Karpas-422 (cell line): Measurements from ENCODE around the gene TMEM30A. TPM values are rescaled to one million over a fixed set of nuclear protein-coding genes. Genes with fewer than 3 reads are reported as not detected.

ENCODE experiments used
- DNase-seq: peaks from one replicate; pipeline ENCODE4 v3.0.0-alpha.2; 2015
- H2AFZ ChIP-seq: fragments of 200-600 bp; sonication (generic); 2 replicates; pipeline ENCODE4 v1.6.1; 2014; ENCODE audit warnings: antibody characterized with exemption, low read length, mixed read lengths
- H3K27ac ChIP-seq: fragments of 200-600 bp; sonication (generic); 2 replicates; pipeline ENCODE4 v1.5.1; 2014; ENCODE audit warnings: mild to moderate bottlenecking, low read length, moderate library complexity
- H3K27me3 ChIP-seq: fragments of 200-600 bp; sonication (generic); 2 replicates; pipeline ENCODE4 v1.6.1; 2014; ENCODE audit warnings: low read length, mixed read lengths
- H3K36me3 ChIP-seq: fragments of 200-600 bp; sonication (generic); 2 replicates; pipeline ENCODE4 v1.6.1; 2014; ENCODE audit warnings: low read length, mixed read lengths; ENCODE audit not compliant: insufficient read depth
- H3K4me1 ChIP-seq: fragments of 200-600 bp; sonication (generic); 2 replicates; pipeline ENCODE4 v1.6.1; 2014; ENCODE audit warnings: mild to moderate bottlenecking, low read length, mixed read lengths
- H3K4me2 ChIP-seq: fragments of 200-600 bp; sonication (generic); 2 replicates; pipeline ENCODE4 v1.6.1; 2014; ENCODE audit warnings: low read length, low read depth, mild to moderate bottlenecking; ENCODE audit not compliant: poor library complexity, severe bottlenecking
- H3K4me3 ChIP-seq: fragments of 200-600 bp; sonication (generic); 2 replicates; pipeline ENCODE4 v1.5.1; 2014; ENCODE audit warnings: mild to moderate bottlenecking, antibody characterized with exemption, low read length, mixed read lengths
- H3K79me2 ChIP-seq: fragments of 200-600 bp; sonication (generic); 2 replicates; pipeline ENCODE4 v1.6.1; 2014; ENCODE audit warnings: mild to moderate bottlenecking, low read length, mixed read lengths
- H3K9ac ChIP-seq: fragments of 200-600 bp; sonication (generic); 2 replicates; pipeline ENCODE4 v1.6.0; 2014; ENCODE audit warnings: low read length
- H3K9me2 ChIP-seq: fragments of 200-600 bp; sonication (generic), shearing (Covaris generic); replicated peaks from 2 replicates; pipeline ENCODE4 v1.6.0; 2014; ENCODE audit warnings: mild to moderate bottlenecking, low read length, moderate library complexity; ENCODE audit not compliant: insufficient read depth
- H3K9me3 ChIP-seq: fragments of 300-700, 200-600 bp; sonication (generic); 2 replicates; pipeline ENCODE4 v1.6.1; 2014; ENCODE audit warnings: low read length, mixed read lengths
- H4K20me1 ChIP-seq: fragments of 200-600 bp; sonication (generic); 2 replicates; pipeline ENCODE4 v1.6.1; 2014; ENCODE audit warnings: mild to moderate bottlenecking, antibody characterized with exemption, low read length, low read depth; ENCODE audit not compliant: insufficient read depth
- total RNA-seq: library from RNA; depleted of rRNA; stranded (reverse); fragments of >200 nt; shearing (Covaris generic); gene quantifications from 2 replicates; pipeline ENCODE4 v1.2.3, GENCODE V29; 2014; ENCODE audit warnings: low replicate concordance

The TMEM30A gene
- total RNA-seq, 1 experiment from 2014 or later, result 78.5 TPM

DNA sequence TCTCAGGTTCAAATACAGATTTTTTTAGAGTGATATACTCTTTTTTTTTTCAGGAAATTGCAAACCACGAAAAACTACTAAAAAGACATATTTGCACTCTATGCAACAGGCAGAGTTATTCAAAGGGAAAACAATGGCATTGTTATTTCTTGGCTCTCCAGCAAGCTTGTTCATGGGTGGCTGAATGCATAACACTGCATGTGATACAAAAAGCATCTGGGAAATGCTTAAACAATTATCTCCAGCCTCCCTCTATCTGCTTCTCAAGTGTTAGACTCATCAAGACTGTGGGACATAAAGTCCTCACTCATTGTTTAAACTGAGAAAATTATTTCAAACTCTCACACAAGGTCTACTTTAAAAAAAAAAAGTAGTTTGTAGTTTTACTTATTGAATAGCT lies 71.5 kb downstream of the TMEM30A start:
- no peak for DNase-seq
- no peak overlapping the region for H3K27ac ChIP-seq

GRCh38 chr6:75211920-75212590 lies 72.5 kb downstream of the TMEM30A start:
- no peak overlapping the region for H3K27ac ChIP-seq
- no peak overlapping the region for H2AFZ ChIP-seq

More for the DNA sequence above, 71.5 kb downstream of the TMEM30A start:
- no peaks in the 10 kb centered on the region for H3K27me3 ChIP-seq
- H3K4me1 ChIP-seq, result peaks cover 5% of the 10 kb centered on the region
- H3K4me2 ChIP-seq, result no peak overlapping the region
- H3K79me2 ChIP-seq, result no peaks in the 10 kb centered on the region
- H2AFZ ChIP-seq, result no peak overlapping the region
- H3K9me3 ChIP-seq, result no peaks in the 10 kb centered on the region
- no peaks in the 10 kb centered on the region for H3K36me3 ChIP-seq
- H3K9me2 ChIP-seq, result no peaks in the 10 kb centered on the region
- no peaks in the 10 kb centered on the region for H4K20me1 ChIP-seq
- H3K9ac ChIP-seq, result no peak overlapping the region
- no peak overlapping the region for H3K4me3 ChIP-seq

DNA sequence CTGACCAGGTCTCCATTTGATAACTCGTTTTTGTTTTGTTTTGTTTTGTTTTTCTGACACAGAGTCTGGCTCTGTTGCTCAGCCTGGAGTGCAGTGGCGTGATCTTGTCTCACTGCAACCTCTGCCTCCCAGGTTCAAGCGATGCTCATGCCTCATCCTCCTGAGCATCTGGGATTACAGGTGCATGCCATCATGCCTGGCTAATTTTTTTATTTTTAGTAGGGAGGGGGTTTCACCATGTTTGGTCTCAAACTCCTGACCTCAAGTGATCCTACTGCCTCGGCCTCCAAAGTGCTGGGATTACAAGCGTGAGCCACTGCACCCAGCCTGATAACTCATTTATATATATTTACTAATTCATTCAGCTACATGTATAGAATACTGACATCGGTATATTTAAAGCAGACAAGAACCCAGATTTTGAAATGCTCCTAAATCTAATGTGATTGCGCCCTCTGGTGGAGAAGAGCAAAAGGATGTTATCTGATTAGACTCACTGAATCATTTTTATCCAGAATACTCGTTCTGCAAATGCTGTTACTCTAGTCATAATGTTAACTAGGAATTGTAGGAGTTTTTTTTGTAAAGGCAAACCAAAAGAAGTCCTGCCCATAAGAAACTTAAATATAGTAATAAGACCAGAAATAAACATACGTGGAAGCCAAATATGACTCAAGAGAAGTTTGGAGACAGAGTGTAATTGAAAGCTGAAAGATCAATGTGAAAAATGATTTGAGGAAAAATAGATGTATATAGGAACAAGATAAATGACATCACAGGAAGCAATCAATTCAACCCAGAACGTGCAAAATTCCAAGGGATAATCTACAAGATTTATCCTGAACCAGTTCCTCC lies 73.5 kb downstream of the TMEM30A start:
- no peaks in the 10 kb centered on the region for H3K79me2 ChIP-seq
- H3K4me2 ChIP-seq, result no peak overlapping the region
- H3K9ac ChIP-seq, result no peak overlapping the region
- H4K20me1 ChIP-seq, result no peaks in the 10 kb centered on the region
- H3K9me3 ChIP-seq, result no peaks in the 10 kb centered on the region
- H3K36me3 ChIP-seq, result no peaks in the 10 kb centered on the region
- H3K9me2 ChIP-seq, result no peaks in the 10 kb centered on the region
- H3K4me3 ChIP-seq, result no peak overlapping the region
- peak; percentile 88 for DNase-seq
- peaks cover 5% of the 10 kb centered on the region for H3K4me1 ChIP-seq
- no peak overlapping the region for H3K27ac ChIP-seq
- no peak overlapping the region for H2AFZ ChIP-seq
- H3K27me3 ChIP-seq, result no peaks in the 10 kb centered on the region

More at GRCh38 chr6:75211920-75212590, 72.5 kb downstream of the TMEM30A start:
- Histone ChIP-seq H3K9me2 (no peaks in the 10 kb centered on the region), H3K9me3 (no peaks in the 10 kb centered on the region), H3K4me3 (no peak overlapping the region), H3K4me1 (peaks cover 5% of the 10 kb centered on the region), H3K9ac (no peak overlapping the region), H4K20me1 (no peaks in the 10 kb centered on the region), H3K4me2 (no peak overlapping the region), H3K27me3 (no peaks in the 10 kb centered on the region), H3K36me3 (no peaks in the 10 kb centered on the region), H3K79me2 (no peaks in the 10 kb centered on the region)
- no peak for DNase-seq

DNA sequence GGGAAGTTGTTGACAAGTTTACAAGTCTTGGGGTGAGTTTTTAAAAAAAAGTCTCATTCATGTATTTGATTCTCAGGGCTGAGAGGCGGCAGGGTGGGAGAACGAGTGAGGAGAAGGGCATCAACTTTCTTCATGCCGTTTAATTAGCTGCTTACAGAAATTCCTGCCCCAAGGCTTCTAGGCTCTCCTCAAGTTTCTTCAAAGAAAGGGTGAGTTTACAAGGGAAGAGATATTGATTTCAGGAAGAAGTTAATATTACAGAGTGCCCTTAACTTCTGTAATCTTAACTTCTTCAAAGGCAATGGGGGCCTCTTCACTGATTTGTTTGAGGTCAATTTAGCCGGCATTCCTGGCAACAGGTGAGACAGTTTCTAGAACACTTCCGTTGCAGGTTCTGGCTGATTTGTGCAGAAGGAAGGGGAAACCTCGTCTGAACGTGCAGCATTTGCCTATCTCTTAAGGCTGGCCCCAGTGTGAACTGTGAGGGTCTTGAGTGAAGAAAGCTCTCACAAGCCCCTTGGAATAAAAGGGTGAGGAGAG lies 75.3 kb downstream of the TMEM30A start:
- no peak overlapping the region for H3K9ac ChIP-seq
- DNase-seq, result no peak
- H3K9me2 ChIP-seq, result no peaks in the 10 kb centered on the region
- H3K27ac ChIP-seq, result no peak overlapping the region
- no peak overlapping the region for H3K4me3 ChIP-seq
- H3K4me2 ChIP-seq, result no peak overlapping the region
- no peaks in the 10 kb centered on the region for H3K36me3 ChIP-seq
- H4K20me1 ChIP-seq, result no peaks in the 10 kb centered on the region
- H2AFZ ChIP-seq, result no peak overlapping the region
- no peaks in the 10 kb centered on the region for H3K27me3 ChIP-seq
- no peaks in the 10 kb centered on the region for H3K9me3 ChIP-seq
- no peaks in the 10 kb centered on the region for H3K79me2 ChIP-seq
- peaks cover 5% of the 10 kb centered on the region for H3K4me1 ChIP-seq

GRCh38 chr6:75208298-75209183 lies 76.1 kb downstream of the TMEM30A start:
- peaks cover 5% of the 10 kb centered on the region for H3K4me1 ChIP-seq
- H2AFZ ChIP-seq, result no peak overlapping the region
- no peak overlapping the region for H3K27ac ChIP-seq
- H4K20me1 ChIP-seq, result no peaks in the 10 kb centered on the region
- no peaks in the 10 kb centered on the region for H3K36me3 ChIP-seq
- H3K27me3 ChIP-seq, result no peaks in the 10 kb centered on the region
- no peaks in the 10 kb centered on the region for H3K79me2 ChIP-seq
- H3K4me3 ChIP-seq, result 0 out of 2 replicates have a peak overlapping the region, but pooled peaks have one; percentile 28
- 0 out of 2 replicates have a peak overlapping the region, but pooled peaks have one; percentile 6 for H3K9ac ChIP-seq
- H3K9me2 ChIP-seq, result no peaks in the 10 kb centered on the region
- DNase-seq, result peak; percentile 93
- H3K4me2 ChIP-seq, result peak overlapping the region; percentile 35
- H3K9me3 ChIP-seq, result no peaks in the 10 kb centered on the region

DNA sequence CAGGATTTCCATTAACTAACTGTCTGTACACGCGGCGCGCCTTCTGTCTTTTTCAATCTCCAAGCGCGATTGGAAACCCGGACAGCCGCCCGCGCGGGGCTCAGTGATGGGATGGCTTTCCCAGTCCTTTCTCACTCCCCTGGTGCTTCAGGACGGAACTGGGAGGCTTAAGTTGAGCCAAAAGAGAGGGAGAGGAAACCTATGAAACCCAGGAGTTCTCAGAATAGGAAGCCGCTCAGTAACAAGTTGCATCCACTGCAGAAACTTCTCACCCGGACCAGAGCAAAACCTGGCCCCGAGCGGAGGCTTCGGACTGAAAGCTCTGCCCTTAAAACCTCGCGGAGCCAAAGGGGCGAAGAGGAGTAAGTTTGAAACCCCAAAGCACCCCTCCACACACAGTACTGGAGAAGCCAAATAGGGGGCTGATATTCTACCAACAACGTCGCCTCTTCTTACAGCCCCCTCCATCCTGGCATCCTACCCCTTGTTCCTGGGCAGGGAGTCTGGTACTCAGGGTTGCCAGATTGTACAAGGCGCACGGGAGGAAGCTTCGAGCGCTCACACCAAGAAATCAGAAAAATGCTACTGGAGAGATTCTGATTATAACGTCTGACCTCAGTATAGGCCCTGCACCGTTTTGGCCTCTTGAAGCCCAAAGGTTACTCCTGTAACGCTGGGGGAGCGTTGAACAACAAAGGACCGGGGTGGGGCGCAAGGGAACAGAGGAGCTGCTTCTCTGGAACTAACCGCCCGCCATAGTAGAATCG lies 77.8 kb downstream of the TMEM30A start:
- H3K36me3 ChIP-seq, result no peaks in the 10 kb centered on the region
- no peaks in the 10 kb centered on the region for H3K9me3 ChIP-seq
- H3K4me2 ChIP-seq, result no peak overlapping the region
- H3K27me3 ChIP-seq, result no peaks in the 10 kb centered on the region
- H3K4me3 ChIP-seq, result no peak overlapping the region
- no peaks in the 10 kb centered on the region for H3K9me2 ChIP-seq
- H4K20me1 ChIP-seq, result no peaks in the 10 kb centered on the region
- DNase-seq, result no peak
- no peak overlapping the region for H2AFZ ChIP-seq
- no peak overlapping the region for H3K9ac ChIP-seq
- H3K27ac ChIP-seq, result no peak overlapping the region
- peaks cover 5% of the 10 kb centered on the region for H3K4me1 ChIP-seq
- no peaks in the 10 kb centered on the region for H3K79me2 ChIP-seq

DNA sequence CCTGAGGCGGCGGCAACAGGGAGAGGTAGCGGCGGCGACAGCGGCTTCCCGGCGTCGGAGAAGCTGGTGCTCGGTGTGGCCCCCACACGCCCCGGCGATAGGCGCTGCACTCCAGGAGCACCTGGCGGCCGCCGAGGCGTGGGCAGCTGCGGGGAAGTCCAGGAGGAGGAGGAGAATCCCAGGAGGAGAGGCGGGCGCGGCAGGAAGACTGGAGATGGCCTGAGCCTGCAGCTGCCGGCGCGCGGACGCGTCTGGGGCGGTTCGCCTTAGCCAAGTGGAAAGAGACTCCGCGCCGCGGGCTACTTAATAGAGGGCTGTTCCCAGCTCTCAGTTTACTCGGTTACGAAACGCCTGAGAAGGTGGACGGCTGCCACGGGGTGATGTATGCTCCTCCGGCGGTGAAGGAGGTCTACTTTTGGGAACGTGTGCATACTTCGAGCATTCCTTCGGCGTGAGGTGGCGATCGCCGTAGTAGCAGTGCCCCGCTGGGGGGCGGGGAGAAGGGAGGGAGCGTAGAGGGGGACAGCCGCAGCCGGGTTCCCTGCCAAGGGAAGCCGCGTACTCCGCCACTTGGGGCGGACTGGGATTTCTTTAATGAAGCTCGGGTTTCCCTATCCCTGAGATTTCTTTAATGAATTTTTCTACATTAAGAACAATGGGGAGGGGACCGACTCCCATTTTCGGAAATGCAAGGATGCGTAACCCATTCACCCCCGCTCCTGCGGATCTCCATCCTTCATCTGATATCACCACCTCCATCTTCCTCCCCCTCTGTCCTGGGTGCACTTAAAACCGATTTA lies 78.6 kb downstream of the TMEM30A start, which contains the start of gene COL12A1:
COL12A1 (minus strand) TSS at position 278 of the 800 bp plus-strand sequence. CDS start 3,261 bp downstream, outside the sequence.
- H4K20me1 ChIP-seq, result no peaks in the 10 kb centered on the region
- H2AFZ ChIP-seq, result no peak within 1 kb of the TSS
- no peak within 1 kb of the TSS for H3K4me3 ChIP-seq
- H3K9me2 ChIP-seq, result no peaks in the 10 kb centered on the region
- H3K79me2 ChIP-seq, result no peaks in the 10 kb centered on the region
- no peaks in the 10 kb centered on the region for H3K36me3 ChIP-seq
- H3K4me1 ChIP-seq, result peaks cover 5% of the 10 kb centered on the region
- DNase-seq, result no peak
- H3K9me3 ChIP-seq, result no peaks in the 10 kb centered on the region
- H3K9ac ChIP-seq, result no peak within 1 kb of the TSS
- no peak within 1 kb of the TSS for H3K4me2 ChIP-seq
- no peak within 1 kb of the TSS for H3K27ac ChIP-seq
- no peaks in the 10 kb centered on the region for H3K27me3 ChIP-seq
